GM23338 (cell line): ENCODE measurements around the gene TMEM123. TPM values are rescaled to one million over a fixed set of nuclear protein-coding genes. Genes with fewer than 3 reads are reported as not detected.

ENCODE experiments used
- ATAC-seq: fragments of 200-7000 bp; cut with Tn5 transposase; 3 replicates; pipeline ENCODE4 v1.9.1; 2020
- DNase-seq: peaks from one replicate; pipeline ENCODE4 v3.0.0-alpha.2; 2015; ENCODE audit warnings: low spot score
- H2AFZ ChIP-seq: fragments of 200-600 bp; sonication (generic); 2 replicates; pipeline ENCODE4 v1.8.0; 2016; ENCODE audit warnings: antibody characterized with exemption, mild to moderate bottlenecking, moderate library complexity
- H3F3A ChIP-seq: fragments of 200-600 bp; sonication (generic); replicated peaks from 2 replicates; pipeline ENCODE4 v1.8.0; 2017; ENCODE audit warnings: antibody characterized with exemption, mixed run types, low read depth
- H3K27ac ChIP-seq: fragments of 200-600 bp; sonication (generic); 2 replicates; pipeline ENCODE4 v1.6.1; 2016; ENCODE audit warnings: low read depth
- H3K27me3 ChIP-seq: fragments of 200-600 bp; sonication (generic); 2 replicates; pipeline ENCODE4 v1.8.0; 2016; ENCODE audit warnings: mild to moderate bottlenecking, mixed run types, moderate library complexity; ENCODE audit not compliant: insufficient read depth
- H3K36me3 ChIP-seq: fragments of 200-600 bp; sonication (generic); 2 replicates; pipeline ENCODE4 v1.8.0; 2016; ENCODE audit warnings: mild to moderate bottlenecking; ENCODE audit not compliant: insufficient read depth
- H3K4me1 ChIP-seq: fragments of 200-600 bp; sonication (generic); 2 replicates; pipeline ENCODE4 v1.8.0; 2016; ENCODE audit warnings: mild to moderate bottlenecking, moderate library complexity; ENCODE audit not compliant: insufficient read depth
- H3K4me2 ChIP-seq: fragments of 200-600 bp; sonication (generic); 2 replicates; pipeline ENCODE4 v1.7.1; 2017; ENCODE audit warnings: mixed run types
- H3K4me3 ChIP-seq: fragments of 200-600 bp; sonication (generic); 2 replicates; pipeline ENCODE4 v1.6.1; 2016; ENCODE audit warnings: mixed run types
- H3K79me2 ChIP-seq: fragments of 200-600 bp; sonication (generic); replicated peaks from 2 replicates; pipeline ENCODE4 v1.8.0; 2017; ENCODE audit warnings: mild to moderate bottlenecking; ENCODE audit not compliant: insufficient read depth
- H3K9me2 ChIP-seq: fragments of 200-600 bp; sonication (generic); 2 replicates; pipeline ENCODE4 v1.8.0; 2017; ENCODE audit not compliant: insufficient read depth
- H4K20me1 ChIP-seq: fragments of 200-600 bp; sonication (generic); replicated peaks from 2 replicates; pipeline ENCODE4 v1.8.0; 2017; ENCODE audit warnings: mild to moderate bottlenecking; ENCODE audit not compliant: insufficient read depth
- H3K27ac Mint-ChIP-seq: 2 replicates; pipeline ENCODE4 v1.8.0; 2020; ENCODE audit warnings: inconsistent platforms, mild to moderate bottlenecking, moderate library complexity, mixed read lengths
- H3K27me3 Mint-ChIP-seq: 3 replicates; pipeline ENCODE4 v1.8.0; 2022; ENCODE audit warnings: low read depth, mild to moderate bottlenecking, moderate library complexity, mixed read lengths, inconsistent platforms; ENCODE audit not compliant: insufficient read depth, poor library complexity
- H3K36me3 Mint-ChIP-seq: 3 replicates; pipeline ENCODE4 v1.8.0; 2021; ENCODE audit warnings: low read depth, mild to moderate bottlenecking, inconsistent platforms, moderate library complexity, mixed read lengths
- H3K4me1 Mint-ChIP-seq: 3 replicates; pipeline ENCODE4 v1.8.0; 2020; ENCODE audit warnings: mild to moderate bottlenecking, inconsistent platforms, mixed read lengths
- H3K4me3 Mint-ChIP-seq: 3 replicates; pipeline ENCODE4 v1.8.0; 2021; ENCODE audit warnings: moderate library complexity, mild to moderate bottlenecking, inconsistent platforms, mixed read lengths
- H3K9me3 Mint-ChIP-seq: 3 replicates; pipeline ENCODE4 v1.8.0; 2020; ENCODE audit warnings: moderate library complexity, mild to moderate bottlenecking, inconsistent platforms, mixed read lengths
- CREB1 ChIP-seq: fragments of 250-450 bp; sonication (Bioruptor Pico); IDR thresholded peaks from 2 replicates; pipeline ENCODE4 v1.5.0; 2020; ENCODE audit warnings: low read depth, mild to moderate bottlenecking, moderate library complexity
- ETS1 ChIP-seq: IDR thresholded peaks from 2 replicates; pipeline ENCODE4 v1.6.1; 2016; ENCODE audit warnings: antibody characterized with exemption
- EZH2 ChIP-seq: fragments of 200-600 bp; sonication (generic); IDR thresholded peaks from one replicate; pipeline ENCODE4 v1.8.0; 2017; ENCODE audit warnings: antibody characterized with exemption, mild to moderate bottlenecking, low read depth; ENCODE audit not compliant: unreplicated experiment
- EZH2phosphoT487 ChIP-seq: fragments of 200-600 bp; sonication (generic); IDR thresholded peaks from one replicate; pipeline ENCODE4 v1.8.1; 2018; ENCODE audit warnings: antibody characterized with exemption; ENCODE audit not compliant: unreplicated experiment
- JUNB ChIP-seq: IDR thresholded peaks from one replicate; pipeline ENCODE4 v1.6.1; 2016; ENCODE audit warnings: antibody characterized with exemption; ENCODE audit not compliant: unreplicated experiment
- NANOG ChIP-seq: IDR thresholded peaks from 2 replicates; pipeline ENCODE4 v1.6.1; 2016; ENCODE audit warnings: antibody characterized with exemption, borderline replicate concordance
- POLR2AphosphoS5 ChIP-seq: IDR thresholded peaks from 2 replicates; pipeline ENCODE4 v1.6.1; 2016; ENCODE audit warnings: antibody characterized with exemption, low read depth
- STAT1 ChIP-seq: IDR thresholded peaks from one replicate; pipeline ENCODE4 v1.6.1; 2016; ENCODE audit warnings: antibody characterized with exemption; ENCODE audit not compliant: unreplicated experiment
- ZNF114 ChIP-seq: fragments of 250-450 bp; sonication (Bioruptor Pico); IDR thresholded peaks from 2 replicates; pipeline ENCODE4 v1.5.0; 2020; ENCODE audit warnings: mild to moderate bottlenecking, moderate library complexity
- ZNF331 ChIP-seq: fragments of 250-450 bp; sonication (Bioruptor Pico); IDR thresholded peaks from 2 replicates; pipeline ENCODE4 v1.5.0; 2020; ENCODE audit warnings: low read depth, mild to moderate bottlenecking, moderate library complexity
- ZNF462 ChIP-seq: fragments of 250-450 bp; sonication (Bioruptor Pico); IDR thresholded peaks from 2 replicates; pipeline ENCODE4 v1.5.0; 2020; ENCODE audit warnings: mild to moderate bottlenecking, moderate library complexity
- polyA plus RNA-seq: library from polyadenylated mRNA; unstranded; fragments of >200 nt; fragmentation: Nextera tagmentation; extraction: Ambion mirVana; gene quantifications from 2 replicates; pipeline ENCODE4 v1.2.1, GENCODE V29; 2016
- total RNA-seq: library from RNA; depleted of rRNA; stranded (reverse); fragments of >200 nt; shearing (Covaris generic); gene quantifications from 2 replicates; pipeline ENCODE4 v1.2.3, GENCODE V29; 2014
- TF ChIP-seq, protein P1 (sequence below), 2 experiments: fragments of 200-600 bp in 1 of 2; sonication (generic) in 1 of 2; conservative IDR thresholded peaks; 2 replicates each; pipeline versions ENCODE4 v1.5.1 to v1.6.1; 2016 to 2017; ENCODE audit warnings: antibody characterized with exemption in 2 of 2, low read depth in 2 of 2, mild to moderate bottlenecking in 2 of 2, moderate library complexity in 1 of 2
- TF ChIP-seq, protein P2 (sequence below): IDR thresholded peaks from one replicate; pipeline ENCODE4 v1.6.1; 2018; ENCODE audit warnings: antibody characterized with exemption; ENCODE audit not compliant: unreplicated experiment

TMEM123 gene
- total and polyA plus RNA-seq, 2 experiments from 2014 or later = 44.1 to 61.0 TPM

GRCh38 chr11:102346456-102346747 is 106.2 kb downstream of the TMEM123 start:
- no peak for DNase-seq
- Histone ChIP-seq H3K27ac (peak overlapping the region; percentile 88), H3K4me3 (peak overlapping the region; percentile 93), H3F3A (no peaks in the 10 kb centered on the region), H3K9me2 (no peaks in the 10 kb centered on the region), H3K4me1 (peaks cover 11% of the 10 kb centered on the region), H3K4me2 (peak overlapping the region; percentile 86), H3K79me2 (peaks cover 29% of the 10 kb centered on the region), H3K36me3 (no peaks in the 10 kb centered on the region), H2AFZ (peak overlapping the region; percentile 97), H3K27me3 (no peaks in the 10 kb centered on the region), H4K20me1 (peaks cover 3% of the 10 kb centered on the region; the same call in 1 of the 2 replicates)
- peak overlapping the region; percentile 95 for H3K27ac Mint-ChIP-seq
- ATAC-seq = no peak
- H3K36me3 Mint-ChIP-seq = peaks cover 3% of the 10 kb centered on the region; the same call in 1 of the 3 replicates
- H3K27me3 Mint-ChIP-seq = peaks cover 2% of the 10 kb centered on the region
- peaks cover 14% of the 10 kb centered on the region for H3K4me1 Mint-ChIP-seq
- no peaks in the 10 kb centered on the region for H3K9me3 Mint-ChIP-seq
- H3K4me3 Mint-ChIP-seq = peak overlapping the region; percentile 98
- TF ChIP-seq CREB1 = no peak
- no peak for TF ChIP-seq ZNF114 (CRISPR knock-in tag)
- TF ChIP-seq POLR2AphosphoS5 = no peak
- TF ChIP-seq ETS1 = no peak
- TF ChIP-seq, protein P1, sequence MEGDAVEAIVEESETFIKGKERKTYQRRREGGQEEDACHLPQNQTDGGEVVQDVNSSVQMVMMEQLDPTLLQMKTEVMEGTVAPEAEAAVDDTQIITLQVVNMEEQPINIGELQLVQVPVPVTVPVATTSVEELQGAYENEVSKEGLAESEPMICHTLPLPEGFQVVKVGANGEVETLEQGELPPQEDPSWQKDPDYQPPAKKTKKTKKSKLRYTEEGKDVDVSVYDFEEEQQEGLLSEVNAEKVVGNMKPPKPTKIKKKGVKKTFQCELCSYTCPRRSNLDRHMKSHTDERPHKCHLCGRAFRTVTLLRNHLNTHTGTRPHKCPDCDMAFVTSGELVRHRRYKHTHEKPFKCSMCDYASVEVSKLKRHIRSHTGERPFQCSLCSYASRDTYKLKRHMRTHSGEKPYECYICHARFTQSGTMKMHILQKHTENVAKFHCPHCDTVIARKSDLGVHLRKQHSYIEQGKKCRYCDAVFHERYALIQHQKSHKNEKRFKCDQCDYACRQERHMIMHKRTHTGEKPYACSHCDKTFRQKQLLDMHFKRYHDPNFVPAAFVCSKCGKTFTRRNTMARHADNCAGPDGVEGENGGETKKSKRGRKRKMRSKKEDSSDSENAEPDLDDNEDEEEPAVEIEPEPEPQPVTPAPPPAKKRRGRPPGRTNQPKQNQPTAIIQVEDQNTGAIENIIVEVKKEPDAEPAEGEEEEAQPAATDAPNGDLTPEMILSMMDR (conservative IDR thresholded peaks at IDR 0.05; ENCODE audit: low read depth in 2 of 2) = no peak
- no peak for TF ChIP-seq NANOG
- no peak for TF ChIP-seq EZH2phosphoT487
- TF ChIP-seq EZH2 = no peak
- no peak for TF ChIP-seq JUNB
- TF ChIP-seq ZNF331 (CRISPR knock-in tag) = no peak
- no peak for TF ChIP-seq STAT1
- TF ChIP-seq ZNF462 (CRISPR knock-in tag) = no peak
- TF ChIP-seq, protein P2, sequence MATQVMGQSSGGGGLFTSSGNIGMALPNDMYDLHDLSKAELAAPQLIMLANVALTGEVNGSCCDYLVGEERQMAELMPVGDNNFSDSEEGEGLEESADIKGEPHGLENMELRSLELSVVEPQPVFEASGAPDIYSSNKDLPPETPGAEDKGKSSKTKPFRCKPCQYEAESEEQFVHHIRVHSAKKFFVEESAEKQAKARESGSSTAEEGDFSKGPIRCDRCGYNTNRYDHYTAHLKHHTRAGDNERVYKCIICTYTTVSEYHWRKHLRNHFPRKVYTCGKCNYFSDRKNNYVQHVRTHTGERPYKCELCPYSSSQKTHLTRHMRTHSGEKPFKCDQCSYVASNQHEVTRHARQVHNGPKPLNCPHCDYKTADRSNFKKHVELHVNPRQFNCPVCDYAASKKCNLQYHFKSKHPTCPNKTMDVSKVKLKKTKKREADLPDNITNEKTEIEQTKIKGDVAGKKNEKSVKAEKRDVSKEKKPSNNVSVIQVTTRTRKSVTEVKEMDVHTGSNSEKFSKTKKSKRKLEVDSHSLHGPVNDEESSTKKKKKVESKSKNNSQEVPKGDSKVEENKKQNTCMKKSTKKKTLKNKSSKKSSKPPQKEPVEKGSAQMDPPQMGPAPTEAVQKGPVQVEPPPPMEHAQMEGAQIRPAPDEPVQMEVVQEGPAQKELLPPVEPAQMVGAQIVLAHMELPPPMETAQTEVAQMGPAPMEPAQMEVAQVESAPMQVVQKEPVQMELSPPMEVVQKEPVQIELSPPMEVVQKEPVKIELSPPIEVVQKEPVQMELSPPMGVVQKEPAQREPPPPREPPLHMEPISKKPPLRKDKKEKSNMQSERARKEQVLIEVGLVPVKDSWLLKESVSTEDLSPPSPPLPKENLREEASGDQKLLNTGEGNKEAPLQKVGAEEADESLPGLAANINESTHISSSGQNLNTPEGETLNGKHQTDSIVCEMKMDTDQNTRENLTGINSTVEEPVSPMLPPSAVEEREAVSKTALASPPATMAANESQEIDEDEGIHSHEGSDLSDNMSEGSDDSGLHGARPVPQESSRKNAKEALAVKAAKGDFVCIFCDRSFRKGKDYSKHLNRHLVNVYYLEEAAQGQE = no peak
